Esophagus (tissue), 2 donors: Measurements from ENCODE around the gene TDRD9. TPM values are rescaled to one million over a fixed set of nuclear protein-coding genes. Genes with fewer than 3 reads are reported as not detected.
A peak's percentile ranks its signal among the peaks of the same experiment; 100 is the strongest.

Experiments used
- H3K27ac ChIP-seq, 2 donors: one replicate each; pipeline ENCODE4 v1.5.1; 2013; ENCODE audit warnings: low read depth in 2 of 2, mild to moderate bottlenecking in 2 of 2, inconsistent platforms in 1 of 2, low read length in 1 of 2, moderate library complexity in 1 of 2
- H3K27me3 ChIP-seq, 2 donors: one replicate each; pipeline ENCODE4 v1.6.1; 2013; ENCODE audit warnings: low read length in 2 of 2, control low read depth in 1 of 2, mild to moderate bottlenecking in 1 of 2; ENCODE audit not compliant: insufficient read depth in 2 of 2, control insufficient read depth in 1 of 2
- H3K36me3 ChIP-seq, 2 donors: one replicate each; pipeline ENCODE4 v1.6.1; 2013; ENCODE audit warnings: low read length in 1 of 2; ENCODE audit not compliant: control insufficient read depth in 2 of 2, insufficient read depth in 2 of 2
- H3K4me1 ChIP-seq, 2 donors: one replicate each; pipeline ENCODE4 v1.6.1; 2013; ENCODE audit warnings: low read length in 1 of 2; ENCODE audit not compliant: control insufficient read depth in 2 of 2, insufficient read depth in 2 of 2
- H3K4me3 ChIP-seq, 2 donors: one replicate each; pipeline ENCODE4 v1.5.1; 2013; ENCODE audit warnings: low read length in 2 of 2, mild to moderate bottlenecking in 2 of 2, low read depth in 1 of 2, moderate library complexity in 1 of 2
- H3K9me3 ChIP-seq, 2 donors: one replicate each; pipeline ENCODE4 v1.6.1; 2013; ENCODE audit warnings: mild to moderate bottlenecking in 2 of 2, low read depth in 1 of 2, low read length in 1 of 2, moderate library complexity in 1 of 2; ENCODE audit not compliant: control insufficient read depth in 2 of 2, insufficient read depth in 1 of 2
- WGBS, 2 donors: extraction: QIAGEN DNeasy Blood & Tissue Kit; methylation state at CpG; one replicate each; pipeline ENCODE4 v1.1.7; 2013; 5-methylcytosine and 5-hydroxymethylcytosine counted together
- polyA plus RNA-seq, 2 donors: library from polyadenylated mRNA; stranded (reverse); fragments of 200-250 nt; gene quantifications; one replicate each; pipeline ENCODE4 v1.2.3, GENCODE V29; 2013
- donor health status: healthy with polysubstance abuse.
- donor health status: Bipolar disorder and iron deficiency.

TDRD9 gene
- polyA plus RNA-seq, 2 donors, result 0.28 to 0.39 TPM

DNA sequence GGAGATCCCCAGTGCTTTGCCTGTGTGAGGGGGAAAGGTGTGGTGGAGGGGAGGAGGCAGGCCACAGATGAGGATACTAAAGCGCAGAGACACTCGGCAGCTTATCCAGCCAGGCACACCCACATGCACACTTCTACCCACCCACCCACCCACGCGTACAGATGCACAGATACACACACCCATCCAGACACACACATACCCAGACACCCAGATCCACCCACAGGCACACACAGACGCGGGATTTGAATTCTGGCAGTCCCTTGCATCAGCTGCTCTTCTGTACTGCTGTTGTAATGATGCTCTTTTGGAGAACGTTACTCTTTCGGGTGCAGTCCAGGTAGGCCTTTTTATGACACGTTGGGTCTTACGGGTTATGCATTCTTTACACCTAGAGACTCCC, 69.8 kb downstream of the TDRD9 start:
- H3K4me3 ChIP-seq, result no peak overlapping the region
- no peaks in the 10 kb centered on the region for H3K36me3 ChIP-seq
- no peaks in the 10 kb centered on the region for H3K4me1 ChIP-seq
- WGBS, 2 donors, result 85 to 88% methylated on average over 10 of the region's 10 CpGs
- H3K27ac ChIP-seq, result no peak overlapping the region
- peaks cover 0 to 2% of the 10 kb centered on the region in 2 donors for H3K9me3 ChIP-seq
- H3K27me3 ChIP-seq, result peaks cover 0 to 3% of the 10 kb centered on the region in 2 donors

DNA sequence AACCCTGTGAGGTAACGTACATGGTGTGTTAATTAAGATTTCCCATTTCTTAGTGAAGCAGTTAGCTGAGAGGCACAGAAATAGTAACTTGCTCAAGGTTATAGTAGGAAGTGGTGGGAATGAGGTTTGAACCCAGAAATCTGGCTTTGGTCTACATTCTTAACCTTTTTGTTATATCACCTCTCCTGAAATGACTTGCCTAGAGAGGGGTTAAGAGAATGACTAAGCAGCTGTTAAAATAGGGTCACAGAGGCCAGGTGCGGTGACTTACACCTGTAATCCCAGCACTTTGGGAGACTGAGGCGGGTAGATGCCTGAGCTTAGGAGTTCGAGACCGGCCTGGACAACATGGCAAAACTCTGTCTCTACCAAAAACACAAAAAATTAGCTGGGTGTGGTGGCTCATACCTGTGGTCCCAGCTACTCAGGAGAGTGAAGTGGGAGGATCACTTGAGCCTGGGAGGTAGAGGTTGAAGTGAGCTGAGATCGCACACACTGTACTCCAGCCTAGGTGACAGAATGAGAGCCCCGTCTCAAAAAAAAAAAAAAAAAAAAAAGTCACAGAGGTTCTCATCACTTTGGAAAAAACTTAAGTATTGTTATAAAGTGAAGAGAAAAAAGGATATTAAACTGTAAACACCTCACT, 71.7 kb downstream of the TDRD9 start:
- peaks cover 0 to 3% of the 10 kb centered on the region in 2 donors for H3K27me3 ChIP-seq
- peaks cover 0 to 2% of the 10 kb centered on the region in 2 donors for H3K9me3 ChIP-seq
- no peak overlapping the region for H3K27ac ChIP-seq
- no peaks in the 10 kb centered on the region for H3K4me1 ChIP-seq
- H3K36me3 ChIP-seq, result no peaks in the 10 kb centered on the region
- H3K4me3 ChIP-seq, result no peak overlapping the region
- WGBS, 2 donors, result 83 to 89% methylated on average over 7 of the region's 7 CpGs

DNA sequence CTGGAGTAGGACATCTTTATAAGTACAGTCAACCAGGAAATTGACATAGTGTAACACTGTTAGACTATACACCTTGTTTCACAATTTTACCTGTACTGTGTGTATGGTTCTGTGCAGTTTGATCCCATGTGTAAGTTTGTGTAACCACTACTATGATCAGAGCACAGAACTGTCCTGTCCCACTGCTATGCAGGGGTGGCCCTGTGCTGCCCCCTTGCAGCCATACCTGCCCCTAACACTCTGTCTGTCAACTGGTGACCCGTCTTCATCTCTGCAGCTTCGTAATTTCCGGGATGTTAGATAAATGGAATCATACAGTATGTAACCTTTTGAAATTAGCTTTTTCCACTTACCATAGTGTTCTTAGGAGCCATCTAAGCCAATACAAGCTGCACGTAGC, 72.7 kb downstream of the TDRD9 start:
- Histone ChIP-seq H3K4me3 (no peak overlapping the region), H3K27me3 (no peaks in the 10 kb centered on the region), H3K36me3 (no peaks in the 10 kb centered on the region), H3K9me3 (peaks cover 0 to 2% of the 10 kb centered on the region in 2 donors), H3K4me1 (no peaks in the 10 kb centered on the region), H3K27ac (no peak overlapping the region)
- WGBS, 2 donors, result 72 to 80% methylated on average over 4 of the region's 4 CpGs

DNA sequence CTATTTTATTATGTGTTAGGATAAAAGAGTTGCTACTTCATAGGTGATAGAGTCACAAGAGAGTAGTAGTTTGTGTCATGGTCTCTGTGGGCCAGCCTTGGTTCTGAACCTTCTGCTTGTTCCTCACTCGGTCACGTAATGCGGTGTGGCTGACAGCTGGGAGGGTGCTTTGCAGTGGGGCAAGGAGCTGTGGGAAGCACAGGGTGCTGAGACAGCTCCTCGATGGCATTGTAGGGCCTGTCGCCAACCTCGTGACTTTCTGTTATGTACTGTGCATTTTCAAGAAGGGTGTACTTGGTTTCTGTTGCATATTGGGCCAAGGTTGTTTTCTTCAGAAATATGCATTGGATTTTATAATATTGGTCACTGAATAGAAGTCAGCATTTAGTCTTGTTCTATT, 75.4 kb downstream of the TDRD9 start:
- no peaks in the 10 kb centered on the region for H3K27me3 ChIP-seq
- H3K27ac ChIP-seq, result no peak overlapping the region
- H3K4me3 ChIP-seq, result no peak overlapping the region
- 89 to 91% methylated on average over 6 of the region's 6 CpGs for WGBS, 2 donors
- H3K36me3 ChIP-seq, result no peaks in the 10 kb centered on the region
- no peaks in the 10 kb centered on the region for H3K9me3 ChIP-seq
- no peaks in the 10 kb centered on the region for H3K4me1 ChIP-seq

DNA sequence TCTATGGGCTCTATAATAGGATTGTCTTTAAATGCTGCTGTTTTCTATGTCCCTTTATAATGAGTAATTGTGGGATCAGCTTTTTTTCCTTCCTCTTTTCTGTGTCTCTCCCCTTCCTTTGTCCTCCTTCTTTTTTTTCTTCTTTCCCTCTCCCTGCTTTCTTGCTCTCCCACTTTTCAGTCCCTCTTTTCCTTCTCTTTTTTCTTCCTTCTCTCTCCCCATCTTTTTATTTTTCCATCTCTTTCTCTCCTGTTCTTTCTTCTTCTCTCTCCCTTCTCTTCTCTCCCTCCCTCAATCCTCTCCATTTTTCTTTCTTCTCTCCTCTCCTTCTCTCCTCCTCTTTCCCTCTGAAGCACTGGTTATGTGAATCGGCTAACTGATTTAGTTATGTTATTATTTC, 76.6 kb downstream of the TDRD9 start:
- Histone ChIP-seq H3K4me1 (no peaks in the 10 kb centered on the region), H3K27ac (no peak overlapping the region), H3K36me3 (no peaks in the 10 kb centered on the region), H3K9me3 (no peaks in the 10 kb centered on the region), H3K4me3 (no peak overlapping the region), H3K27me3 (no peaks in the 10 kb centered on the region)
- WGBS, 2 donors, result 88 to 89% methylated on average over 1 of the region's 1 CpG

DNA sequence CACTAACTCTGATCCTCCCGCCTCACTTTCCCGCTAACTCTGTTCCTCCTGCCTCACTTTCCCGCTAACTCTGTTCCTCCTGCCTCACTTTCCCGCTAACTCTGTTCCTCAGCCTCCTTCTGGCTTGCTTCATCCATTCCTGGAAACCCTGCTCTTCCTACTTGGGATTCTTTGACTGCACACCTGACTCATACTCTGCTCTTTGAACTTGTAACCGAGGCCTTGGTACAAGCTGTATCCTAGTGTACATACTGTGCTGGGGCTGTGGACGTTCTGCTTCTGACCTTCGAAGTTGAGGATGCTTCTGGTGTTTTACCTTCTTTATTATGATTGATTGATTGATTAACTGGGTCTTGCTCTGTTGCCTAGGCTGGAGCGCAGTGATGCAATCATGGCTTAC, 77.2 kb downstream of the TDRD9 start:
- H3K4me3 ChIP-seq, result no peak overlapping the region
- H3K9me3 ChIP-seq, result no peaks in the 10 kb centered on the region
- H3K4me1 ChIP-seq, result no peaks in the 10 kb centered on the region
- H3K27ac ChIP-seq, result no peak overlapping the region
- no peaks in the 10 kb centered on the region for H3K27me3 ChIP-seq
- 87 to 88% methylated on average over 8 of the region's 8 CpGs for WGBS, 2 donors
- no peaks in the 10 kb centered on the region for H3K36me3 ChIP-seq

DNA sequence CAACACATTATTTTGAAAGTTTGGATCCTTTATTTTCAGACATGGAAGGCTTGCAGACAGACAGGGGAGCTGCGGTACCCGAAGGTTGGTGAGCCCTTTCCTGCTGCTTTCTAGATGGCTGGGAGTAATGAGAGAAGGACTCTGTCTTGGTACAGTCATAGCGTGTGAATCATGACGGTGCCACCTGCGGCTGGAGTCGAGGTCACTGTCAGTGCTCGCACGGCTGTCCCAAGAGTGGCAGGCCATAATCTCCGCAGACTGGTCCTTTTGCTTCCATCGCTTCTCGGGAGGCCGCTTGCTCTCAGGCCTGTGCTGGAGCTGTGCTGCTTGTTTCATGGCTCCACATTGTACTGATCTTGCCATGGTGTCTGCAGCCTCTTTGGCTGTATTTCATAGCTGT, 78.9 kb downstream of the TDRD9 start:
- Histone ChIP-seq H3K9me3 (peaks cover 0 to 2% of the 10 kb centered on the region in 2 donors), H3K27ac (no peak overlapping the region), H3K27me3 (no peaks in the 10 kb centered on the region), H3K4me1 (no peaks in the 10 kb centered on the region), H3K4me3 (no peak overlapping the region), H3K36me3 (no peaks in the 10 kb centered on the region)
- WGBS, 2 donors, result 96 to 97% methylated on average over 12 of the region's 12 CpGs

DNA sequence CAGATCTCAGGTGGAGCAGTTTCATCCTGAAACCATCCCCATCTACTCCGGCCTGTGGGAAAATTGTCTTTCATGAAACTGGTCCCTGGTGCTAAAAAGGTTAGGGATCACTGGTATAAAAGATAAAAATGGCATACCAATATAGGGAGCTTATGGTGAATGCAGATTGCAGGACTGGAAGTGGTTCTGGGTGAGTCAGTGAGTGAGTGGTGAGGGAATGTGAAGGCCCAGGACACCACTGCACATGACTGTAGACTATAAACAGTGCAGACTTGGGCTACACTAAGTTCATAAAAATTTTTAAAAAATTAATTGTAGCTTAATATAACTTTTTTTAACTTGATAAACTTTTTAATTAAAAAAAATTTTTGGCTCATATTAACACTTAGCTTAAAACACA, 81.0 kb downstream of the TDRD9 start:
- Histone ChIP-seq H3K27ac (no peak overlapping the region), H3K36me3 (no peaks in the 10 kb centered on the region), H3K9me3 (peaks cover 0 to 2% of the 10 kb centered on the region in 2 donors), H3K4me1 (no peaks in the 10 kb centered on the region), H3K27me3 (no peaks in the 10 kb centered on the region), H3K4me3 (no peak overlapping the region)
- 94 to 96% methylated on average over 1 of the region's 1 CpG for WGBS, 2 donors

DNA sequence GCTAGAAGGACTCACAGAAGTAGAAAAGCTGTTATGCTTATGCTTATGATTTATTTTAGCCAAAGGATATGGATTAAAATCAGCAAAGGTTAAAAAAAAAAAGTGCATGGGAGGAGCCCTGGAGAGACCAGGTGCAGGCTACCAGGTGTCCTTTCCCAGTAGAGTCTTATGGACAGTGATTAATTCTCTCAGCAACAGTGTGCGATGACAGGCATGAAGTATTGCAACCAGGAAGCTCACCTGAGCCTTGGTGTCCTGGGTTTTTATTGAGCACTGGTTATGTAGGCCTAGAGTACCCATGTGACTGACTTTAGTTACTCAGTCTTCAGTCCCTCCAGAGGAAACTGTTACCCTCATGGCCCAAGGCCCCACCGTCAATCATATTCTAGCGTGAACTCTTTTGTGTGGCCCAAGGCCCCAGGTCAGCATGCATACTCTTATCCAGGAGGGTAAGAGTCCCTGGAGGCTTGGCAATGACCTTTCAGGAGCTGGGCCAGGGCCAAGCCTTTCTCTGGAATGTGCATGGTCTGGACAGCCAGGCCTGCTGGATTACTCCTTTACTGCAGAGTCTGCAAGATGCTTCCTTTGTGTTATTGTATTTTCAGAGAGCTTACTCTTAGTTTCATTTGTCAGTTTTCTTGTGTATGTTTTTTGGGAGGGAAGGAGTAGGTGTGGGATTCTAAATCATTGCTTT, 83.7 kb downstream of the TDRD9 start:
- H3K36me3 ChIP-seq, result no peaks in the 10 kb centered on the region
- H3K9me3 ChIP-seq, result peaks cover 0 to 2% of the 10 kb centered on the region in 2 donors
- no peaks in the 10 kb centered on the region for H3K4me1 ChIP-seq
- peak overlapping the region; percentile 4 to 65 for H3K27ac ChIP-seq
- no peak overlapping the region for H3K4me3 ChIP-seq
- H3K27me3 ChIP-seq, result no peaks in the 10 kb centered on the region
- WGBS, 2 donors, result 78 to 86% methylated on average over 3 of the region's 3 CpGs

DNA sequence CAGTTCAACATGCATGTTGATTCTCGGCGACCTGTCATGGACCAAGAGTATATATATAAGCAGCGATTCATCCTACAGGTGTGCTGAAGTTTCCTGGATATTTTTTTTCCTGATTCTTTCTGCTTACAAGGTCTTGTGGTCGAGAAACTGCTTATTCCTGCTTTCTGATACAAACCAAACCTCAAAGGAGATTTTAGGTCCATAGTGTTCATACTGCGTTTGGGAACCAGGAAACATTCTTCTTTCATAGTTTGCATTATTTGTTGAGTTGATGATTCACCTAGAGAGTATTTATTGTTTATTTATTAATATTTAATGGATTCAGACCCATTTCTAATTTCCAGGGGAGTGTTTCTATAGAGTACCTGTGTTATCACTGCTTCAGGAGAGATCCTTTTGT, 86.5 kb downstream of the TDRD9 start:
- no peaks in the 10 kb centered on the region for H3K4me1 ChIP-seq
- H3K9me3 ChIP-seq, result peaks cover 0 to 2% of the 10 kb centered on the region in 2 donors
- H3K36me3 ChIP-seq, result no peaks in the 10 kb centered on the region
- no peak overlapping the region for H3K27ac ChIP-seq
- 85 to 86% methylated on average over 5 of the region's 5 CpGs for WGBS, 2 donors
- H3K4me3 ChIP-seq, result no peak overlapping the region
- H3K27me3 ChIP-seq, result no peaks in the 10 kb centered on the region
